SK-N-MC (cell line): ENCODE measurements around the gene HOXA4.

Source experiments
- EZH2 ChIP-seq: fragments of 200-600 bp; sonication (generic); IDR thresholded peaks from one replicate; pipeline ENCODE4 v1.6.1; 2017; ENCODE audit warnings: antibody characterized with exemption
- POLR2AphosphoS5 ChIP-seq: IDR thresholded peaks from 2 replicates; pipeline ENCODE4 v1.6.1; 2012; ENCODE audit warnings: mild to moderate bottlenecking, low read depth, low read length, borderline replicate concordance

GRCh38 chr7:27106181-27106900 lies 24.2 kb downstream of the HOXA4 start:
- TF ChIP-seq EZH2, result no peak
- no peak for TF ChIP-seq POLR2AphosphoS5
